DOHH2 (cell line): ENCODE measurements around the gene CASR.
"Not testable (repeated sequence)": the region's sequence is repeated elsewhere in the genome, so short reads cannot be mapped to it uniquely, and the experiment has no call there.

Experiments
- H3F3A ChIP-seq: fragments of 200-600 bp; sonication (generic), shearing (Covaris generic); 2 replicates; pipeline ENCODE4 v1.6.0; 2016; ENCODE audit warnings: antibody characterized with exemption, mild to moderate bottlenecking; ENCODE audit not compliant: control insufficient read depth, insufficient read depth
- H3K27ac ChIP-seq: fragments of 200-600 bp; sonication (generic); 2 replicates; pipeline ENCODE4 v1.5.1; 2014; ENCODE audit warnings: low read depth, mild to moderate bottlenecking, low read length, moderate library complexity
- H3K27me3 ChIP-seq: fragments of 200-600 bp; sonication (generic); 2 replicates; pipeline ENCODE4 v1.6.1; 2014; ENCODE audit warnings: mild to moderate bottlenecking, low read length, mixed read lengths; ENCODE audit not compliant: control insufficient read depth
- H3K36me3 ChIP-seq: fragments of 200-600 bp; sonication (generic); 2 replicates; pipeline ENCODE4 v1.6.1; 2014; ENCODE audit warnings: mild to moderate bottlenecking, low read length, moderate library complexity, mixed read lengths; ENCODE audit not compliant: control insufficient read depth
- H3K4me1 ChIP-seq: fragments of 200-600 bp; sonication (generic); 2 replicates; pipeline ENCODE4 v1.6.1; 2014; ENCODE audit warnings: mild to moderate bottlenecking, low read length, mixed read lengths; ENCODE audit not compliant: control insufficient read depth
- H3K4me2 ChIP-seq: fragments of 200-600 bp; sonication (generic); 2 replicates; pipeline ENCODE4 v1.6.0; 2014; ENCODE audit warnings: mild to moderate bottlenecking, low read length, moderate library complexity
- H3K4me3 ChIP-seq: fragments of 200-600 bp; sonication (generic); 2 replicates; pipeline ENCODE4 v1.5.1; 2014; ENCODE audit warnings: mild to moderate bottlenecking, low read length, mixed read lengths
- H3K79me2 ChIP-seq: fragments of 200-600 bp; sonication (generic); 2 replicates; pipeline ENCODE4 v1.6.1; 2014; ENCODE audit warnings: mild to moderate bottlenecking, low read length, mixed read lengths; ENCODE audit not compliant: control insufficient read depth
- H3K9me2 ChIP-seq: fragments of 200-600 bp; sonication (generic); replicated peaks from 2 replicates; pipeline ENCODE4 v1.6.1; 2014; ENCODE audit warnings: mild to moderate bottlenecking, low read length, mixed read lengths; ENCODE audit not compliant: control insufficient read depth
- H3K9me3 ChIP-seq: fragments of 200-600 bp; sonication (generic); 2 replicates; pipeline ENCODE4 v1.6.1; 2014; ENCODE audit warnings: antibody characterized with exemption, low read length, mixed read lengths; ENCODE audit not compliant: control insufficient read depth, insufficient read depth
- H4K20me1 ChIP-seq: fragments of 200-600 bp; sonication (generic); 2 replicates; pipeline ENCODE4 v1.6.0; 2014; ENCODE audit warnings: low read depth, mild to moderate bottlenecking, antibody characterized with exemption, low read length, moderate library complexity; ENCODE audit not compliant: control insufficient read depth, insufficient read depth
- EZH2phosphoT487 ChIP-seq: fragments of 200-600 bp; sonication (generic); IDR thresholded peaks from 2 replicates; pipeline ENCODE4 v1.6.1; 2017; ENCODE audit warnings: borderline replicate concordance, mild to moderate bottlenecking, antibody characterized with exemption, low read length, moderate library complexity, mixed read lengths
- TF ChIP-seq, protein P1 (sequence below): fragments of 200-600 bp; sonication (generic); IDR thresholded peaks from one replicate; pipeline ENCODE4 v1.5.1; 2014; ENCODE audit warnings: antibody characterized with exemption, mild to moderate bottlenecking, low read depth, low read length; ENCODE audit not compliant: poor library complexity, severe bottlenecking

The CASR gene

DNA sequence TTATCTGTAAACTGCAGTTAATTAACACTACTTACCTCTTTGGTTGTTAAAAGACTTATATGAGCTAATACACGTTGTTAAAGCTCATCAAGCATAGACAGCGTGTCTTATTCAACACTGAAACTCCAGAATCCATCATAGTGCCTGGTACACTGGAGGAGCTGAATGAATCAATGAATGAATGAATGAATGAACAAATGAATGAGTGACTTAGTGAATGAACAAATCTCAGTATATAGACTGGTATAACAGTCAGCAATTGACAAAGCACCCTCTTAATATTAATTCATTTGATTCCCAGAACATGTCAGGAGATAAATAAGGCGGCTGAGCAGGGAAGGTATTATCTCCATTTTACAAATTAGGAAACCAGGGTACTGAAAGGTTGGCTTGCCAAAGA is 7.1 kb downstream of the CASR start:
- Histone ChIP-seq H3K36me3 (no peaks in the 10 kb centered on the region), H3K27ac (no peak overlapping the region), H3K27me3 (peaks cover 14% of the 10 kb centered on the region), H3F3A (no peaks in the 10 kb centered on the region), H3K4me2 (no peak overlapping the region), H4K20me1 (no peaks in the 10 kb centered on the region), H3K4me3 (no peak overlapping the region), H3K79me2 (no peaks in the 10 kb centered on the region), H3K4me1 (no peaks in the 10 kb centered on the region), H3K9me3 (no peaks in the 10 kb centered on the region), H3K9me2 (no peaks in the 10 kb centered on the region; the same call in 1 of the 2 replicates)
- TF ChIP-seq EZH2phosphoT487: no peak
- TF ChIP-seq, protein P1, sequence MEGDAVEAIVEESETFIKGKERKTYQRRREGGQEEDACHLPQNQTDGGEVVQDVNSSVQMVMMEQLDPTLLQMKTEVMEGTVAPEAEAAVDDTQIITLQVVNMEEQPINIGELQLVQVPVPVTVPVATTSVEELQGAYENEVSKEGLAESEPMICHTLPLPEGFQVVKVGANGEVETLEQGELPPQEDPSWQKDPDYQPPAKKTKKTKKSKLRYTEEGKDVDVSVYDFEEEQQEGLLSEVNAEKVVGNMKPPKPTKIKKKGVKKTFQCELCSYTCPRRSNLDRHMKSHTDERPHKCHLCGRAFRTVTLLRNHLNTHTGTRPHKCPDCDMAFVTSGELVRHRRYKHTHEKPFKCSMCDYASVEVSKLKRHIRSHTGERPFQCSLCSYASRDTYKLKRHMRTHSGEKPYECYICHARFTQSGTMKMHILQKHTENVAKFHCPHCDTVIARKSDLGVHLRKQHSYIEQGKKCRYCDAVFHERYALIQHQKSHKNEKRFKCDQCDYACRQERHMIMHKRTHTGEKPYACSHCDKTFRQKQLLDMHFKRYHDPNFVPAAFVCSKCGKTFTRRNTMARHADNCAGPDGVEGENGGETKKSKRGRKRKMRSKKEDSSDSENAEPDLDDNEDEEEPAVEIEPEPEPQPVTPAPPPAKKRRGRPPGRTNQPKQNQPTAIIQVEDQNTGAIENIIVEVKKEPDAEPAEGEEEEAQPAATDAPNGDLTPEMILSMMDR: no peak

DNA sequence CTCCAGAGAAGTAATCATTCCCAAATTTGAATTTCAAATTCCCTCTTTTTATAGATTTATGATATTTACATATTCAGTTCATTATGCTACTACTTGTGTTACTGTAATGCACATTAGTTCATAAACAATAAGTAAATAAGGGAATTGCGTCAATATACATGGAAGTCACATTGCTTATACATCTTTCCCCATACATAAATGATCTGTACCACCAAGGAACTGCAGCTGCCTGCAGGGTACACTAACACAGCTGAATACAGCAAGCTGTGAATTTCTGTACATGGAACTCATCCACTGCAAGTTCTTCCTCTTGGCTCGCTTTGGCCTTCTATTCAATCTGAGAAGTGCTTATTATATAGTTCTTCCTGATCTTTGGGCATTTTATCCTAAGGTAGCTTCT is 15.5 kb downstream of the CASR start:
- no peak for TF ChIP-seq EZH2phosphoT487
- TF ChIP-seq, protein P1: no peak
- no peaks in the 10 kb centered on the region for H3F3A ChIP-seq

DNA sequence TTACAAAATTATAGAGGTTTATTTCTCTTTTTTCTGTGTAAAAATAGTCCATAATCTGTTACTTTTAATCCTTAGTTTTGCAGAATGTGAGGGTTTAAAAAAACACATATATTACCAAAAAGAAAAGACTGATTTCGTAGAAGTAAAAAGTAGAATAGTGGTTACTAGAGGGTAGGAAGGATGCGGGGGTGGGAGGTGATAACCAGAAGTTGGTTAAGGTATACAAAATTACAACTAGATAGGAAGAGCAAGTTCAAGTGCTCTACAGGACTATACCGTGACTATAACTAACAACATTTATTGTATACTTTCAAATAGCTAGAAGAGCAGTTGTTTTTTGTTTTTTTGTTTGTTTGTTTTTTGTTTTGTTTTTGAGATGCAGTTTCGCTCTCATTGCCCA is 16.1 kb downstream of the CASR start:
- no peaks in the 10 kb centered on the region for H3K4me1 ChIP-seq
- TF ChIP-seq EZH2phosphoT487: no peak
- TF ChIP-seq, protein P1: no peak
- H3K36me3 ChIP-seq: no peaks in the 10 kb centered on the region
- H3K27ac ChIP-seq: no peak overlapping the region
- H3K9me3 ChIP-seq: no peaks in the 10 kb centered on the region
- H3K9me2 ChIP-seq: no peaks in the 10 kb centered on the region
- H3K4me2 ChIP-seq: no peak overlapping the region
- H3K4me3 ChIP-seq: no peak overlapping the region
- no peaks in the 10 kb centered on the region for H3F3A ChIP-seq
- H3K79me2 ChIP-seq: no peaks in the 10 kb centered on the region
- no peaks in the 10 kb centered on the region for H3K27me3 ChIP-seq
- H4K20me1 ChIP-seq: no peaks in the 10 kb centered on the region

More for the DNA sequence above, 15.5 kb downstream of the CASR start:
- H3K4me3 ChIP-seq: no peak overlapping the region
- no peak overlapping the region for H3K4me2 ChIP-seq
- H3K79me2 ChIP-seq: no peaks in the 10 kb centered on the region
- no peaks in the 10 kb centered on the region for H3K27me3 ChIP-seq
- no peaks in the 10 kb centered on the region for H3K9me2 ChIP-seq
- H3K9me3 ChIP-seq: no peaks in the 10 kb centered on the region
- H3K36me3 ChIP-seq: no peaks in the 10 kb centered on the region
- H3K4me1 ChIP-seq: no peaks in the 10 kb centered on the region
- H3K27ac ChIP-seq: no peak overlapping the region
- no peaks in the 10 kb centered on the region for H4K20me1 ChIP-seq

DNA sequence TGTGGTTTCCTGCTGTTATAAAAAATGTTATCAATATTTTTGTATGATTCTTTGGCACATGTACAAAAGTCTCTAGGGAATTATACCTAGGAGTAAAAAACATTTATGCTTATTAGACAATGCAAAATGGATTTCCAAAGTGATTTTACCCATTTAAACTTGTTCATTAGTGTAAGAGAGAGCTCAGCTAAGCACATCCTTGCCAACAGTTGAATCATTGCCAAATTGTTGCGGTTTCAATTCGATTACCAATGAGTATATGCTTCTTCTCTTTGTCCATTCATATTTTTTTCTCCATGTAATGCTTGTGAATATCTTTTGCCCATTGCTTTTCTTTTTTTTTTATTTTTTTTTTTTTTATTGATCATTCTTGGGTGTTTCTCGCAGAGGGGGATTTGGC is 17.2 kb downstream of the CASR start:
- H3K9me2 ChIP-seq: no peaks in the 10 kb centered on the region
- H3K4me2 ChIP-seq: no peak overlapping the region
- no peaks in the 10 kb centered on the region for H3K27me3 ChIP-seq
- H3K27ac ChIP-seq: no peak overlapping the region
- H3K4me3 ChIP-seq: no peak overlapping the region
- no peaks in the 10 kb centered on the region for H4K20me1 ChIP-seq
- H3F3A ChIP-seq: no peaks in the 10 kb centered on the region
- H3K4me1 ChIP-seq: no peaks in the 10 kb centered on the region
- H3K79me2 ChIP-seq: no peaks in the 10 kb centered on the region
- TF ChIP-seq, protein P1: no peak
- no peak for TF ChIP-seq EZH2phosphoT487
- no peaks in the 10 kb centered on the region for H3K36me3 ChIP-seq
- H3K9me3 ChIP-seq: no peaks in the 10 kb centered on the region

DNA sequence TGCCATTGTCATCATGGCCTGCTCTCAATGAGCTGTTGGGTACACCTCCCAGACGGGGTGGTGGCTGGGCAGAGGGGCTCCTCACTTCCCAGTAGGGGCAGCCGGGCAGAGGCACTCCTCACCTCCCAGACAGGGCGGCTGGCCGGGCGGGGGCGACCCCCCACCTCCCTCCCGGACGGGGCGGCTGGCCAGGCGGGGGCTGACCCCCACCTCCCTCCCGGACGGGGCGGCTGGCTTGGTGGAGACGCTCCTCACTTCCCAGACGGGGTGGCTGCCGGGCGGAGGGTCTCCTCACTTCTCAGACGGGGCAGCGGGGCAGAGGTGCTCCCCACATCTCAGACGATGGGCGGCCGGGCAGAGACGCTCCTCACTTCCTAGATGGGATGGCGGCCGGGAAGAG is 18.0 kb downstream of the CASR start:
- H3K36me3 ChIP-seq, H3F3A ChIP-seq, H3K79me2 ChIP-seq, H3K4me2 ChIP-seq, H3K4me1 ChIP-seq, H3K9me3 ChIP-seq, H4K20me1 ChIP-seq, H3K4me3 ChIP-seq, H3K9me2 ChIP-seq, H3K27ac ChIP-seq, H3K27me3 ChIP-seq: not testable (repeated sequence)
